Stimulated activated CD8-positive, alpha-beta memory T cell treated with anti-CD3 and anti-CD28 coated beads, Interleukin-7, amount 100 ng/mL, for 1 hour (primary cell): ENCODE measurements around the gene SYNE2.
"Not testable (repeated sequence)": the region's sequence is repeated elsewhere in the genome, so short reads cannot be mapped to it uniquely, and the experiment has no call there.

Experiments
- DNase-seq, 2 donors: peaks; one replicate each; pipeline ENCODE4 v3.0.0-alpha.2; 2020; ENCODE audit warnings: low read depth in 2 of 2

SYNE2 gene

DNA sequence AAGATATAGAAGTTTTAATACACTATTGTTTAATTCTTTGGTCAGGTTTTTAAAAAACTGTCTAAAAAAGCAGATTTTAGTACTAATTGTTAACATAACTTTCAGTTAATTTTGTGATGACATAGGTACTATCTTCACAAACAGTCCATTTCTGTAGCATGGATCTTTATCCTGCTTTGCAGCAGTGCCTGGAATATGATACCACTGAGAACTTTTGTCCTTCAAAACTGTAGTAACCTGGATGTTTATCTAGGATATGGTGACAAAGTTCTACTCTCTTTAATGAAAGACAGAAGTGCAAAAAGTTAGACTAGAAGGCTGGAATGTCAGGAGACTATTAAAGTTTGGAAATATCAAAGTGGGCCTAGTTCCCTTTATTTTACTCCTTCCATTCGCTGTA is 159.9 kb downstream of the SYNE2 start:
- DNase-seq, result no peak

- DNase-seq, result no peak
These were observed 172.7 kb downstream of the SYNE2 start for GRCh38 chr14:64025479-64025878.

GRCh38 chr14:64026600-64026999 is 173.8 kb downstream of the SYNE2 start:
- DNase-seq, result no peak

DNA sequence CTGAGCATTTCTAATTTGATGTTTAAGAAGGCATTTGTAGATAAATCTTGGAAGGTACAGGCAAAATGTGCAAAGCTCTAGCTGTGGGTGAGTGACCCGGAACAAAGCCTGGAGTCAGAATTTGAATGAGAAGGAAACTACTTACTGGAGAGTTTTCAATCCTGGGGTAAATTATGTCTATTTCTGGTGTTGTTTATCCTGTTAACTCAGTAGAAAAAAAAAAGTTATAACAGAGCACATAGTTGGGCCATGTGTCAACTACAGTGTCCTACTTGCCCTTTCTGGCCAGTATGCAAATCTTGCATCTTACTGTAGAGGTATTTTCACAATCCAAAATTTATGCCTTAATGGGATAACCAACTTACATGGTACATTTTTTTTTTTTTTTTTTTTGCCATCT is 182.3 kb downstream of the SYNE2 start:
- no peak for DNase-seq

DNA sequence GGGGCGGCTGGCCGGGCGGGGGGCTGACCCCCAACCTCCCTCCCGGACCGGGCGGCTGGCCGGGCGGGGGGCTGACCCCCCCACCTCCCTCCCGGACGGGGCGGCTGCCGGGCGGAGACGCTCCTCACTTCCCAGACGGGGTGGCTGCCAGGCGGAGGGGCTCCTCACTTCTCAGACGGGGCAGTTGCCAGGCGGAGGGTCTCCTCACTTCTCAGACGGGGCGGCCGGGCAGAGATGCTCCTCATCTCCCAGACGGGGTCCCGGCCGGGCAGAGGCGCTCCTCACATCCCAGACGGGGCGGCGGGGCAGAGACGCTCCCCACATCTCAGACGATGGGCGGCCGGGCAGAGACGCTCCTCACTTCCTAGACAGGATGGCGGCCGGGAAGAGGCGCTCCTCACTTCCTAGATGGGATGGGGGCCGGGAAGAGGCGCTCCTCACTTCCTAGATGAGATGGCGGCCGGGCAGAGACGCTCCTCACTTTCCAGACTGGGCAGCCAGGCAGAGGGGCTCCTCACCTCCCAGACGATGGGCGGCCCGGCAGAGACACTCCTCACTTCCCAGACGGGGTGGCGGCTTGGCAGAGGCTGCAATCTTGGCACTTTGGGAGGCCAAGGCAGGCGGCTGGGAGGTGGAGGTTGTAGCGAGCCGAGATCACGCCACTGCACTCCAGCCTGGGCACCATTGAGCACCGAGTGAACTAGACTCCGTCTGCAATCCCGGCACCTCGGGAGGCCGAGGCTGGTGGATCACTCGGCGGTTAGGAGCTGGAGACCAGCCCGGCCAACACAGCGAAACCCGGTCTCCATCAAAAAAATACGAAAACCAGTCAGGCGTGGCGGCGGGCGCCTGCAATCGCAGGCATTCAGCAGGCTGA is 185.3 kb downstream of the SYNE2 start:
- not testable (repeated sequence) for DNase-seq

GRCh38 chr14:64038841-64039542 is 186.2 kb downstream of the SYNE2 start:
- no peak for DNase-seq

DNA sequence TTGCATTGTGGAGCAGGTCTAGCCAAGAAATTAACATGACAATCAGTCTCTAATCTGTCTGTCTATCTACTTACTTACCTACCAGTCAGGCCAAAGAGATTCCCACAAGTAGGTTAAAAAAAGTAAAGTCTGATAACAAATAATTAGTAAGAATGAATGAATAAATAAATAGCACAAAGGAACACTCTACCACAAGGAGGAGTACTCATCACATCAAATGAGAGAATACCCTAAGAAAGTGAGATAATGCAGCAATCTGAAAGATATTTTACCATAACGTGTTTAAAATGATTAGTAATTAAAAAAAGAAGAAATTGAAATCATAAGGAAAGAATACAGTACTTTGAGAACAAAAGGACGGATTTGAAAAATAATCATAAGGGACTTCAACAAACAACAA is 187.2 kb downstream of the SYNE2 start:
- DNase-seq, result no peak

- DNase-seq, result not testable (repeated sequence)
These were observed 190.5 kb downstream of the SYNE2 start for GRCh38 chr14:64043296-64043695.

DNA sequence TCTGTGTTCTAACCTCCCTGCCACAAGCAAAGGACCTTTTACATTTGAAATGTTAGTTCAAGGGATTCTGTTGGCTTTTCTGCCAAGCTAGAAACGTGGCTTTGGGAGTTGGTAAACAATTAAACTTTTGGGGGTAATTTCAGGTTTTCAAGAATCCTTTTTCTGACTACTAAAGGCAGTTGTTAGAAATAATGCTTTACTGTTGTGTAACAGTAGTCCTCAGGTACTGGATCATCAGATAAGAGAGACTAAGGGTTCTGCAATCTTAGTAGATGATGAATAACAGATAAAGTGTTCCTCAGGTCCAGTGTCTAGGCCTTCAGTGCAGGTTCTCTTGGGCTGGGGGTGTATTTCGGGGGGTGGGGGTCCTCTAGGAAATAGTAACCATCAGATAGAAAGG is 192.3 kb downstream of the SYNE2 start:
- DNase-seq, result no peak

DNA sequence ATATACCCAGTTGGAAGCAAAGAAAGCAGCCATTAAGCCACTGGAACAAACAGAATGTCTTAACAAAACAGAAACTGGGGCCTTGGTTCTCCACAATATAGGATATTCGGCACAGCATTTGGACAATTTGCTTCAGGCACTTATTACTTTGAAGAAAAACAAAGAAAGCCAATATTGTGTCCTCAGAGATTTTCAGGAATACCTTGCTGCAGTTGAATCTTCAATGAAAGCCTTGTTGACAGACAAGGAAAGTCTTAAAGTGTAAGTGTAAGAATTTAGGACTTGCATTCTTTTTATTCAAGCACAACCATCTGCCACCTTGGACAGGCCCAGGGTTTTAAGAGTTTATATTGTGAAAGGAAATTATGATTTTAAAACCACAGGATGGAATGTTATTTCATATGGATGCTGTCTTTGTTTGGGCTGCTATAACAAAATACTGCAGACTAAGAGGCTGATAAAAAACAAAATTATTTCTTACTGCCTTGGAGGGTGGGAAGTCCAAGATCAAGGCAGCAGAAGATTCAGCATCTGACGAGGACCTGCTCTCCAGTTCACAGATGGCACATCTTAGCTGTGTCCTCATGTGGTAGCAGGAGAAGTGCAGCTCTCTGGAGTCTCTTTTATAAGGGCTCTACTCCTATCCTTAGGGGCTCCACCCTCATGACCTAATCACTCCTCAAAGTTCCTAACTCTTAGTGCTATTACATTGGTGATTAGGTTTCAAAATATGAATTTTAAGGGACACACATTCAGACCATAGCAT is 197.0 kb downstream of the SYNE2 start:
- no peak for DNase-seq

- no peak for DNase-seq
These were observed 201.2 kb downstream of the SYNE2 start for GRCh38 chr14:64053694-64054669.

DNA sequence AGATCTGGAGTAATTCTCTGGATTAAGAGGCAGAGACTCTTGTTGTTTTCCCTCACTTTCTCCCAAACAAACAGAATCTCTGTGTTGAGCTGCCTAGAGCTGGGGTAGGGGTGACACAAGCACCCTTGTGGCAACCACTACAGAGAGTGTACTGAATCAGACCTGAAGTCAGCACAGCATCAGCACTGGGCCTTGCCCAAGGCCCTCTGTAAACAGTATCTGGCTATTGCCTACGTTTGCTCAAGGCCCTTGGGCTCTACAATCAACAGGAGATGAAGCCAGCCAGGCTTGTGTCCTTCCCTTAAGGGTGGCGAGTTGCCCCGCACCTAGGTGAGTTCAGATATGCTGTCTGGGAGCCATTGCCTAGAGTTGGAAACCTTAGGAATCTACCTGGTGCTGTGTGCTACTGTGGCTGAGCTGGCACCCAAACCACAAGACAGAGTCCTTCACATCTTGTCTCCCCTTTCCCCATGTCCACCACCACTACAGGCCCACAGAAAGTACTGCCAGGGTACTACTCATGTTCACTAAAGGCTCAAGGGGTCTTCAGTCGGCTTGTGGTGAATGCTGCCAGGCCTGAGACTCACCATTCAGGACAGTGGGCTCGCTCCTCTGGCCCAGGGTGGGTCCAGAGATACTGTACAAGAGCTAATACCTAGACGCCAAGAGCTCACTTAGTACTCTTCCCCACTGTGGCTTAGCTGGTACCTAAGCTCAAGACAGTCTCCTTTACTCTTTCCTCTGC is 206.8 kb downstream of the SYNE2 start:
- DNase-seq, result no peak

DNA sequence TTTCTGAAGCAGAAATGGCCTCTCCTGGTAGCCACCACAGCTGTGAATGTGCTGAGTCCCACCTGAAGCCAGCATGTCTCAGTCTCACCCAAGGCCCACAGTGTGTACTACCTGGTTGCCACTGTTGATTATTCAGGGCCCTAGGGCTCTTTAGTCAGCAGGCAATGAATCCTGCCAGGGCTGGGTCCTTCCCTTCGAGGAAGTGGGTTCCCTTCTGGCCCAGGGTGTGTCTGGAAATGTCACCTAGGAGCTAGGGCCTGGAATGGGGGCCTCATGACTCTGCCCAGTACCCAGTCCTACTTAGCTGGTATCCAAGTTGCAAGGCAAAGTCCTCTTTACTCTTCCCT is 207.4 kb downstream of the SYNE2 start:
- DNase-seq, result no peak

GRCh38 chr14:64060648-64061096 is 207.9 kb downstream of the SYNE2 start:
- no peak for DNase-seq

- no peak for DNase-seq
These were observed 208.3 kb downstream of the SYNE2 start for GRCh38 chr14:64061115-64061514.

- DNase-seq, result no peak
These were observed 208.9 kb downstream of the SYNE2 start for GRCh38 chr14:64061706-64062105.

- no peak for DNase-seq
These were observed 209.7 kb downstream of the SYNE2 start for GRCh38 chr14:64062381-64063115.

DNA sequence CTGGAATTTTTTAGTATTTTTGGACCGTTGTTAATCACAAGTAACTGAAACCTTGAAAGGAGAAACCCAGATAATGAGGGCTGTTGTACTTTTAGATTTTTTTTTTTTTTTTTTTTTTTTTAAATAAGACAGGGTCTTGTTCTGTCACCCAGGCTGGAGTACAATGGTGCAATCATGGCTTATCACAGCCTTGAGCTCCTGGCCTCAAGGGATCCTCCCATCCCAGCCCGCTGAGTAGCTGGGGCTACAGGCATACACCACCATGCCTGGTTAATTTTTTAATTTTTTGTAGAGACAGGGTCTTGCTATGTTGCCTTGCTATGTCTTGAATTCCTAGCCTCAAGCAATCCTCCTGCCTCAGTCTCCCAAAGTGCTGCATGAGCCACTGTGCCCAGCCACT is 211.6 kb downstream of the SYNE2 start:
- DNase-seq, result no peak

GRCh38 chr14:64069634-64070359 is 217.0 kb downstream of the SYNE2 start:
- DNase-seq, result no peak
